IMR-90 (cell line): ENCODE data around the gene DUSP7. TPM values are rescaled to one million over a fixed set of nuclear protein-coding genes. Genes with fewer than 3 reads are reported as not detected.

Experiments used
- ATAC-seq: fragments of 200-7000 bp; cut with Tn5 transposase; 2 replicates; pipeline ENCODE4 v1.9.1; 2020; ENCODE audit warnings: low read depth, mild to moderate bottlenecking, moderate library complexity
- BruUV-seq: library from RNA; stranded (reverse); fragments of 400-500 nt; replicated peaks from 2 replicates; lab custom pipeline; 2021; lab: Mats Ljungman, UMichigan
- CTCF ChIA-PET: fragments of 300-600 bp; formaldehyde crosslinking; extraction: SDS; loops from one replicate; lab custom pipeline; 2021; ENCODE audit warnings: antibody characterized with exemption; lab: Yijun Ruan, JAX
- POLR2A ChIA-PET: fragments of 300-600 bp; sonication (Branson Sonifier 250); formaldehyde crosslinking; loops from one replicate; lab custom pipeline; 2022; ENCODE audit warnings: antibody characterized with exemption; ENCODE audit not compliant: unreplicated experiment; lab: Charles Lee
- DNase-seq: peaks from one replicate; pipeline ENCODE4 v3.0.0; 2013
- H2AFZ ChIP-seq: replicated peaks from 2 replicates; pipeline ENCODE3; 2013; ENCODE audit warnings: low read length, mild to moderate bottlenecking; ENCODE audit not compliant: poor library complexity
- H2AK5ac ChIP-seq: 2 replicates; pipeline ENCODE4 v1.6.1; 2013; ENCODE audit warnings: low read depth, low read length, inconsistent platforms
- H2AK9ac ChIP-seq: replicated peaks from 2 replicates; pipeline ENCODE3; 2013; ENCODE audit warnings: mild to moderate bottlenecking, low read depth, low read length, moderate library complexity; ENCODE audit not compliant: poor library complexity
- H2BK120ac ChIP-seq: 2 replicates; pipeline ENCODE4 v1.6.1; 2013; ENCODE audit warnings: low read depth, low read length, inconsistent platforms
- H2BK15ac ChIP-seq: 3 replicates; pipeline ENCODE4 v1.6.1; 2013; ENCODE audit warnings: low read depth, low read length, inconsistent platforms
- H2BK20ac ChIP-seq: 2 replicates; pipeline ENCODE4 v1.6.1; 2013; ENCODE audit warnings: low read depth, mild to moderate bottlenecking, inconsistent platforms, low read length, moderate library complexity
- H2BK5ac ChIP-seq: 2 replicates; pipeline ENCODE4 v1.6.1; 2013; ENCODE audit warnings: mild to moderate bottlenecking, low read depth, low read length, inconsistent platforms; ENCODE audit not compliant: poor library complexity, severe bottlenecking
- H3K14ac ChIP-seq: replicated peaks from 2 replicates; pipeline ENCODE4 v1.6.1; 2013; ENCODE audit warnings: low read depth, low read length, inconsistent platforms
- H3K18ac ChIP-seq: 2 replicates; pipeline ENCODE4 v1.6.1; 2013; ENCODE audit warnings: low read depth, low read length, control low read depth
- H3K23ac ChIP-seq: 2 replicates; pipeline ENCODE4 v1.6.1; 2013; ENCODE audit warnings: low read depth, low read length, inconsistent platforms
- H3K27ac ChIP-seq: 2 replicates; pipeline ENCODE4 v1.5.1; 2013; ENCODE audit warnings: mild to moderate bottlenecking, control low read depth, low read length; ENCODE audit not compliant: insufficient read depth
- H3K27me3 ChIP-seq: 2 replicates; pipeline ENCODE4 v1.6.1; 2013; ENCODE audit warnings: low read length; ENCODE audit not compliant: control insufficient read depth, insufficient read depth
- H3K36me3 ChIP-seq: 2 replicates; pipeline ENCODE4 v1.6.1; 2013; ENCODE audit warnings: low read length, mixed read lengths; ENCODE audit not compliant: control insufficient read depth, insufficient read depth
- H3K4ac ChIP-seq: 2 replicates; pipeline ENCODE4 v1.6.1; 2013; ENCODE audit warnings: low read depth, low read length, inconsistent platforms
- H3K4me1 ChIP-seq: 2 replicates; pipeline ENCODE4 v1.6.1; 2013; ENCODE audit warnings: low read length, mixed read lengths; ENCODE audit not compliant: control insufficient read depth, insufficient read depth
- H3K4me2 ChIP-seq: 2 replicates; pipeline ENCODE4 v1.6.1; 2013; ENCODE audit warnings: low read depth, mild to moderate bottlenecking, control low read depth, low read length, moderate library complexity
- H3K4me3 ChIP-seq: 2 replicates; pipeline ENCODE4 v1.5.1; 2013; ENCODE audit warnings: low read depth, mild to moderate bottlenecking, control low read depth, low read length, moderate library complexity; ENCODE audit not compliant: insufficient read depth
- H3K56ac ChIP-seq: 2 replicates; pipeline ENCODE4 v1.6.1; 2013; ENCODE audit warnings: low read length, inconsistent platforms; ENCODE audit not compliant: insufficient read depth; ENCODE audit errors: extremely low read depth
- H3K79me1 ChIP-seq, 2 experiments: 2 replicates each; pipeline ENCODE4 v1.6.1; 2013; ENCODE audit warnings: low read length in 2 of 2, inconsistent platforms in 1 of 2, low read depth in 1 of 2
- H3K9ac ChIP-seq: 2 replicates; pipeline ENCODE4 v1.6.1; 2013; ENCODE audit warnings: low read depth, low read length, control low read depth
- H3K9me1 ChIP-seq: 2 replicates; pipeline ENCODE4 v1.6.1; 2013; ENCODE audit warnings: low read length, inconsistent platforms; ENCODE audit not compliant: insufficient read depth
- H3K9me3 ChIP-seq: 2 replicates; pipeline ENCODE4 v1.6.1; 2013; ENCODE audit warnings: low read length; ENCODE audit not compliant: control insufficient read depth, insufficient read depth
- H4K20me1 ChIP-seq: 2 replicates; pipeline ENCODE4 v1.6.1; 2013; ENCODE audit warnings: low read length, inconsistent platforms; ENCODE audit not compliant: insufficient read depth
- H4K5ac ChIP-seq: 2 replicates; pipeline ENCODE4 v1.6.1; 2013; ENCODE audit warnings: mild to moderate bottlenecking, low read depth, low read length, control low read depth
- H4K8ac ChIP-seq, 2 experiments: 2 replicates each; pipeline ENCODE4 v1.6.1; 2013; ENCODE audit warnings: low read depth in 2 of 2, low read length in 2 of 2, control low read depth in 1 of 2, inconsistent platforms in 1 of 2
- H4K91ac ChIP-seq: 2 replicates; pipeline ENCODE4 v1.6.1; 2013; ENCODE audit warnings: low read depth, low read length, inconsistent platforms; ENCODE audit not compliant: insufficient read depth
- BHLHE40 ChIP-seq: fragments of 150-350 bp; IDR thresholded peaks from 2 replicates; pipeline ENCODE4 v1.6.1; 2016; ENCODE audit warnings: mild to moderate bottlenecking, low read depth, low read length
- CEBPB ChIP-seq: IDR thresholded peaks from 2 replicates; pipeline ENCODE4 v1.6.1; 2012; ENCODE audit warnings: low read depth, low read length, improper control_type of control experiment
- CHD1 ChIP-seq: IDR thresholded peaks from 2 replicates; pipeline ENCODE4 v1.6.1; 2012; ENCODE audit warnings: low read depth, low read length, improper control_type of control experiment
- CTCF ChIP-seq: conservative IDR thresholded peaks from 2 replicates; pipeline ENCODE4 v1.5.1; 2012; ENCODE audit warnings: mild to moderate bottlenecking, low read depth, low read length, improper control_type of control experiment
- ELK1 ChIP-seq: fragments of 150-350 bp; IDR thresholded peaks from 2 replicates; pipeline ENCODE4 v1.6.1; 2016; ENCODE audit warnings: low read depth, mild to moderate bottlenecking, low read length, moderate library complexity, borderline replicate concordance
- FOS ChIP-seq: fragments of 150-350 bp; IDR thresholded peaks from 2 replicates; pipeline ENCODE4 v1.6.1; 2016; ENCODE audit warnings: low read depth, low read length
- MAFK ChIP-seq: IDR thresholded peaks from 2 replicates; pipeline ENCODE4 v1.6.1; 2012; ENCODE audit warnings: low read depth, low read length, improper control_type of control experiment
- MAZ ChIP-seq: IDR thresholded peaks from 2 replicates; pipeline ENCODE4 v1.6.1; 2012; ENCODE audit warnings: low read depth, mild to moderate bottlenecking, low read length, improper control_type of control experiment, moderate library complexity, borderline replicate concordance
- MXI1 ChIP-seq: IDR thresholded peaks from 2 replicates; pipeline ENCODE4 v1.6.1; 2012; ENCODE audit warnings: low read depth, mild to moderate bottlenecking, low read length, moderate library complexity, borderline replicate concordance
- NFE2L2 ChIP-seq: fragments of 150-350 bp; IDR thresholded peaks from 2 replicates; pipeline ENCODE4 v1.6.1; 2016; ENCODE audit warnings: low read depth, mild to moderate bottlenecking, low read length
- POLR2A ChIP-seq: IDR thresholded peaks from 2 replicates; pipeline ENCODE4 v1.6.1; 2012; ENCODE audit warnings: mild to moderate bottlenecking, low read depth, low read length
- RAD21 ChIP-seq: IDR thresholded peaks from 2 replicates; pipeline ENCODE4 v1.6.1; 2012; ENCODE audit warnings: low read length, improper control_type of control experiment
- RCOR1 ChIP-seq: IDR thresholded peaks from 2 replicates; pipeline ENCODE4 v1.6.1; 2012; ENCODE audit warnings: mild to moderate bottlenecking, low read length, improper control_type of control experiment; ENCODE audit not compliant: insufficient replicate concordance
- RFX5 ChIP-seq: IDR thresholded peaks from 2 replicates; pipeline ENCODE4 v1.8.0; 2012; ENCODE audit warnings: low read depth, mild to moderate bottlenecking, low read length, moderate library complexity
- SMC3 ChIP-seq: fragments of 150-350 bp; IDR thresholded peaks from 2 replicates; pipeline ENCODE4 v1.6.1; 2016; ENCODE audit warnings: low read depth, mild to moderate bottlenecking, antibody characterized with exemption, low read length, moderate library complexity
- USF2 ChIP-seq: fragments of 150-350 bp; IDR thresholded peaks from 2 replicates; pipeline ENCODE4 v1.6.1; 2017; ENCODE audit warnings: mild to moderate bottlenecking, antibody characterized with exemption, low read length, low read depth
- WGBS, 2 experiments: methylation state at CpG; one replicate each; pipeline versions ENCODE4 v1.1.5 to v1.1.7; 2013; ENCODE audit warnings: missing lambda C conversion rate in 2 of 2; ENCODE audit not compliant: insufficient read length in 1 of 2; ENCODE audit errors: extremely low coverage in 2 of 2; 5-methylcytosine and 5-hydroxymethylcytosine counted together
- dilution Hi-C: fragments of 300-500 bp; cut with HindIII; formaldehyde crosslinking; loops from one replicate; pipeline ENCODE4 v1.14.3; 2018; ENCODE audit warnings: low sequenced_read_pairs; ENCODE audit not compliant: unreplicated experiment
- in situ Hi-C: fragments of 300-500 bp; cut with MboI; formaldehyde crosslinking; loops from 3 replicates; pipeline ENCODE4 v1.14.3; 2019; ENCODE audit warnings: low sequenced_read_pairs, inconsistent platforms, mixed read lengths
- intact Hi-C: fragments of 100-400 bp; cut with micrococcal nuclease; formaldehyde crosslinking; loops from 2 replicates; pipeline ENCODE4 v1.10.0; 2022
- polyA plus RNA-seq, 3 experiments: library from polyadenylated mRNA; depleted of rRNA; stranded (reverse); fragments of >200 nt; gene quantifications; 2 replicates each; pipeline ENCODE4 v1.2.3, GENCODE V29; 2012; ENCODE audit warnings: low replicate concordance in 1 of 3
- total RNA-seq: library from RNA; depleted of rRNA; stranded (reverse); fragments of >200 nt; gene quantifications from 2 replicates; pipeline ENCODE4 v1.2.3, GENCODE V29; 2012

Gene DUSP7
- total and polyA plus RNA-seq, 2 of the 4 experiments (the other 2 are of a cell fraction): 9.3 to 24.0 TPM

- H3K27me3 ChIP-seq: no peaks in the 10 kb centered on the region
- H4K8ac ChIP-seq: no peak overlapping the region
- H3K9ac ChIP-seq: no peak overlapping the region
- H4K20me1 ChIP-seq: no peaks in the 10 kb centered on the region
- H3K14ac ChIP-seq: no peak overlapping the region
- TF ChIP-seq RAD21 (no peak), CHD1 (no peak), MXI1 (no peak), BHLHE40 (no peak), FOS (no peak), SMC3 (no peak), RCOR1 (no peak), CTCF (no peak), NFE2L2 (no peak), ELK1 (no peak), USF2 (no peak), MAZ (no peak), RFX5 (no peak), POLR2A (no peak), MAFK (no peak), CEBPB (no peak)
- no peak overlapping the region for H3K23ac ChIP-seq
- H3K56ac ChIP-seq: no peak overlapping the region
- H4K91ac ChIP-seq: no peak overlapping the region; the same call in 1 of the 2 replicates
- DNase-seq: no peak
- in situ Hi-C loops: no loop called here
- peaks cover 10% of the 10 kb centered on the region for H3K4me1 ChIP-seq
- POLR2A ChIA-PET: no interaction called here
- no peaks in the 10 kb centered on the region for H3K9me3 ChIP-seq
- H3K9me1 ChIP-seq: 0 out of 2 replicates have a peak, but pooled peaks cover 14% of the 10 kb centered on the region
- no peak overlapping the region for H3K4me3 ChIP-seq
- H4K5ac ChIP-seq: no peak overlapping the region
- no peak overlapping the region for H2AK9ac ChIP-seq
- H2BK120ac ChIP-seq: no peak overlapping the region
- no peak overlapping the region for H3K4ac ChIP-seq
- dilution Hi-C loops: no loop called here
- H2BK20ac ChIP-seq: no peak overlapping the region
- no peak overlapping the region for H2AK5ac ChIP-seq
- intact Hi-C loops: no loop called here
- H3K18ac ChIP-seq: no peak overlapping the region
- WGBS, 2 experiments: no CpG with 5 or more reads among the region's 6 CpGs
- no peak overlapping the region for H2BK5ac ChIP-seq
- no peak overlapping the region for H2BK15ac ChIP-seq
- H3K27ac ChIP-seq: no peak overlapping the region
- H3K4me2 ChIP-seq: no peak overlapping the region
- CTCF ChIA-PET: interaction anchor here (1.0 kb wide), 1 partner anchor 10 kb away, joined by 3 read pairs; no protein-coding TSS in a partner anchor
- no peak for ATAC-seq
- H3K36me3 ChIP-seq: no peaks in the 10 kb centered on the region
- no TSS peak for BruUV-seq
- no peak overlapping the region for H2AFZ ChIP-seq
- no peaks in the 10 kb centered on the region for H3K79me1 ChIP-seq
These were observed 31.5 kb downstream of the DUSP7 start for GRCh38 chr3:52024765-52025452.
